ENCODE measurements around the gene MAD1L1. TPM values are rescaled to one million over a fixed set of nuclear protein-coding genes. Genes with fewer than 3 reads are reported as not detected.

MAD1L1 gene
- total RNA-seq, 2 donors from 2014 or later, result 39.5 to 79.4 TPM

GRCh38 chr7:1800902-1801301, 431.8 kb downstream of the MAD1L1 start:
- no peak overlapping the region for H3K27ac Mint-ChIP-seq

DNA sequence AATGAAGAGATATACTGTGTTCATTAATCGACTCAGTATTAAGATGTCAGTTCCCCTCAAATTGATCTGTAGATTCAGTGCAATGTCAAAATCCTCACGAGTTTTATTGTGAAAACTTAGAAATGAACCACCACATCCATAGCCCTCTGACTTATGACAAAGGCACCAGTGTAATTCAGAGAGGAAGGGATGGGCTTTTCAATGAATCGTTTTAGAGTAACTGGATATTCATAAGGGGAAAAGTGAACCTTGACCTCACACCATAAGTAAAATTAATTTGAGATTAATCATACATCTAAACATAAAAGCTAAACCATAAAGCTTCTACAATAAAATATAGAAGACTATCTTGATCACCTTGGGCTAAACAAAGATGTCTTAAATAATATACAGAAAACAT, 434.6 kb downstream of the MAD1L1 start:
- no peak for ATAC-seq
- H3K4me1 Mint-ChIP-seq (ENCODE audit: low read depth in 2 of 2), result no peaks in the 10 kb centered on the region
- H3K9me3 Mint-ChIP-seq, result peaks cover 11% of the 10 kb centered on the region

More at GRCh38 chr7:1800902-1801301, 431.8 kb downstream of the MAD1L1 start:
- ATAC-seq (no peak), DNase-seq (ENCODE audit: low spot score) (no peak)
- Mint-ChIP-seq H3K9me3 (no peaks in the 10 kb centered on the region), H3K27me3 (peaks cover 13 to 18% of the 10 kb centered on the region in 2 donors), H3K36me3 (peaks cover 2% of the 10 kb centered on the region), H3K4me3 (no peak overlapping the region), H3K4me1 (ENCODE audit: low read depth in 2 of 2) (no peaks in the 10 kb centered on the region)

DNA sequence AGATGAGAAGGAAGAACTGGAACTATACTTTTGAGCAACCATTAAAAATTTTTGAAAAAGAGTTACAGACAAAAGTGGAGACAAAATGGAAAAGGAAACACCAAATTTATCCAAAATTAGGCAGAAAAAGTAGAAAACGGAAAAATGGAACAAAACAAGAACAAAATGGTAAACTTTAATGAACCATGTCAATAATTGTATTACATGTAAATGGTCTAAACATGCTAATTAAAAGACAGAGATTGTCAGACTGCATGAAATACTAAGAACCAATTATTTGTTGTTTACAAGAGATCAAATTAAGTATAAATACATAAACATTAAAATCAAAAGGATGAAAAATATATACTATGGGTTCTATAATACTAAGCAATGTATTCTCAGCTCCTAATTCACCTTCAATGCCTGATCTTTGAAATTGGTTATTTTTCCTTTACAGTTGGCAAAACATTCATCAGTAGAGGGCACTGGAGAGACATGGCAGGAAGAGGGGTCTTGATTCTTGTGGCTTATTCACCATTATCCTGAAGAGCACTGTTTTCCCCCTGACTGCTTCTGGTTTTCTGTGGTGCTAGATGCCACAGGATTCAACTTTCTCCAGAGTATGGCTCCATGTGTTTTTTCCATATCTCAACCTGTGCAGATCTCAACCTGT, 437.7 kb downstream of the MAD1L1 start:
- H3K36me3 Mint-ChIP-seq, result peaks cover 24% of the 10 kb centered on the region
- DNase-seq (ENCODE audit: low spot score) (no peak), ATAC-seq (no peak)
- no peaks in the 10 kb centered on the region for H3K4me1 Mint-ChIP-seq (ENCODE audit: low read depth in 2 of 2)
- peaks cover 11% of the 10 kb centered on the region for H3K9me3 Mint-ChIP-seq
- H3K4me3 Mint-ChIP-seq, result no peak overlapping the region
- no peak overlapping the region for H3K27ac Mint-ChIP-seq
- peaks cover 23 to 29% of the 10 kb centered on the region in 2 donors for H3K27me3 Mint-ChIP-seq

More for the DNA sequence above, 434.6 kb downstream of the MAD1L1 start:
- Mint-ChIP-seq H3K4me3 (no peak overlapping the region), H3K27me3 (peaks cover 28 to 36% of the 10 kb centered on the region in 2 donors), H3K36me3 (peaks cover 24% of the 10 kb centered on the region), H3K27ac (no peak overlapping the region)
- no peak for DNase-seq (ENCODE audit: low spot score)

DNA sequence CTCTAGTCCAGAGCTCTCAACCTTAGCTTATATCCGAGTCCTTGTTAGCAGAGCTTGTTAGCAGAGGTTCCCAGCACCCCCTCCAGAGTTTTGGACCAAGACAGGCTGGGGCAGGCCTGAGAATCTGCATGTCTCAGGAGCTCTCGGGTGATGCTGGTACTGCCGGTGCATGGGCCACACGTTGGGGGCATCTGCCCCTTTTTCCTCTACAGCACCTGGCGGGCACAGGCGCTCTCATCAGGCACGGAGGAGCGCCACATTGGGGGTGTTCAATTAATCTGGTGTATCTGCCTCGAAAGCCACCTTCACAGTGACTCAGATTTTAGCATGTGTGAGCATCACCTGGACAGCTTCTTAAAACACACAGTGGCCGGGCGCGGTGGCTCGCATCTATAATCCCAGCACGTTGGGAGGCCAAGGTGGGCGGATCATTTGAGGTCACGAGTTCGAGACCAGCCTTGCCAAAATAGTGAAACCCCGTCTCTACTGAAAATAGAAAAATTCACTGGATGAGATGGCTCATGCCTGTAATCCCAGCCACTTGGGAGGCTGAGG, 445.0 kb downstream of the MAD1L1 start:
- no peaks in the 10 kb centered on the region for H3K4me1 Mint-ChIP-seq (ENCODE audit: low read depth in 2 of 2)
- H3K36me3 Mint-ChIP-seq, result peaks cover 15% of the 10 kb centered on the region
- no peak overlapping the region for H3K27ac Mint-ChIP-seq
- ATAC-seq, result no peak
- no peak overlapping the region for H3K4me3 Mint-ChIP-seq
- H3K27me3 Mint-ChIP-seq, result peaks cover 12 to 31% of the 10 kb centered on the region in 2 donors
- DNase-seq (ENCODE audit: low spot score), result no peak
- H3K9me3 Mint-ChIP-seq, result no peaks in the 10 kb centered on the region

GRCh38 chr7:1787241-1787640, 445.5 kb downstream of the MAD1L1 start:
- DNase-seq (ENCODE audit: low spot score) (no peak), ATAC-seq (no peak)
- no peaks in the 10 kb centered on the region for H3K4me1 Mint-ChIP-seq (ENCODE audit: low read depth in 2 of 2)
- H3K27me3 Mint-ChIP-seq, result peaks cover 11 to 31% of the 10 kb centered on the region in 2 donors
- H3K27ac Mint-ChIP-seq, result no peak overlapping the region
- H3K4me3 Mint-ChIP-seq, result no peak overlapping the region
- H3K36me3 Mint-ChIP-seq, result peaks cover 15% of the 10 kb centered on the region
- H3K9me3 Mint-ChIP-seq, result no peaks in the 10 kb centered on the region

- peaks cover 15% of the 10 kb centered on the region for H3K36me3 Mint-ChIP-seq
- no peak overlapping the region for H3K27ac Mint-ChIP-seq
- H3K4me3 Mint-ChIP-seq, result no peak overlapping the region
- no peaks in the 10 kb centered on the region for H3K4me1 Mint-ChIP-seq (ENCODE audit: low read depth in 2 of 2)
- ATAC-seq, result no peak
- H3K27me3 Mint-ChIP-seq, result peaks cover 11 to 31% of the 10 kb centered on the region in 2 donors
- no peak for DNase-seq (ENCODE audit: low spot score)
- H3K9me3 Mint-ChIP-seq, result no peaks in the 10 kb centered on the region
These were observed 446.9 kb downstream of the MAD1L1 start for GRCh38 chr7:1785839-1786238.

- H3K36me3 Mint-ChIP-seq, result peaks cover 18% of the 10 kb centered on the region
- no peak overlapping the region for H3K4me3 Mint-ChIP-seq
- no peaks in the 10 kb centered on the region for H3K4me1 Mint-ChIP-seq (ENCODE audit: low read depth in 2 of 2)
- peaks cover 18 to 29% of the 10 kb centered on the region in 2 donors for H3K27me3 Mint-ChIP-seq
- H3K27ac Mint-ChIP-seq, result no peak overlapping the region
- DNase-seq (ENCODE audit: low spot score) (no peak), ATAC-seq (peak in 1 of 2 donors; percentile 17)
- H3K9me3 Mint-ChIP-seq, result no peaks in the 10 kb centered on the region
These were observed 451.4 kb downstream of the MAD1L1 start for GRCh38 chr7:1781369-1781768.

GRCh38 chr7:1779445-1779844, 453.3 kb downstream of the MAD1L1 start:
- H3K36me3 Mint-ChIP-seq, result peaks cover 13% of the 10 kb centered on the region
- ATAC-seq (no peak), DNase-seq (ENCODE audit: low spot score) (no peak)
- H3K4me3 Mint-ChIP-seq, result no peak overlapping the region
- peaks cover 17 to 29% of the 10 kb centered on the region in 2 donors for H3K27me3 Mint-ChIP-seq
- no peaks in the 10 kb centered on the region for H3K9me3 Mint-ChIP-seq
- H3K4me1 Mint-ChIP-seq (ENCODE audit: low read depth in 2 of 2), result no peaks in the 10 kb centered on the region
- H3K27ac Mint-ChIP-seq, result no peak overlapping the region

DNA sequence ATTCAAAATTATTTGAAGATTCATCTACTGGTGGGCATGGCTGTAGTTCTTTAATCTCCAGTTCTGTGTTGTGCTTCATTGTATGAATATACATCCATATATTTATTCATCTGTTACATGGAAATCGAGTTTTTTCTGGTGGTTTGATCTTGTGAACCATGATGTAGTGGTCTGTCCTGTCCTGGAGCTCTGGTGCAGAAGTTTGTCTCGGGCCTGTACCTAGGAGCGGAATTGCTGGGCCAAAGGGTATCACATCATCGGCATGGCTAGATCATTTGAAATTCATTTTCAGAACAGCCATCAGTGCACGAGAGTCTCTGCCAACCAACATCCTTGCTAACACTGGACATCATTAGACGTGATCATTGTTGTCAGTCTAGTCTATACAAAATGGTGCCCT, 455.6 kb downstream of the MAD1L1 start:
- peaks cover 19 to 27% of the 10 kb centered on the region in 2 donors for H3K27me3 Mint-ChIP-seq
- DNase-seq (ENCODE audit: low spot score) (no peak), ATAC-seq (no peak)
- no peak overlapping the region for H3K4me3 Mint-ChIP-seq
- H3K9me3 Mint-ChIP-seq, result peaks cover 6% of the 10 kb centered on the region
- H3K4me1 Mint-ChIP-seq (ENCODE audit: low read depth in 2 of 2), result no peaks in the 10 kb centered on the region
- peaks cover 13% of the 10 kb centered on the region for H3K36me3 Mint-ChIP-seq
- no peak overlapping the region for H3K27ac Mint-ChIP-seq

DNA sequence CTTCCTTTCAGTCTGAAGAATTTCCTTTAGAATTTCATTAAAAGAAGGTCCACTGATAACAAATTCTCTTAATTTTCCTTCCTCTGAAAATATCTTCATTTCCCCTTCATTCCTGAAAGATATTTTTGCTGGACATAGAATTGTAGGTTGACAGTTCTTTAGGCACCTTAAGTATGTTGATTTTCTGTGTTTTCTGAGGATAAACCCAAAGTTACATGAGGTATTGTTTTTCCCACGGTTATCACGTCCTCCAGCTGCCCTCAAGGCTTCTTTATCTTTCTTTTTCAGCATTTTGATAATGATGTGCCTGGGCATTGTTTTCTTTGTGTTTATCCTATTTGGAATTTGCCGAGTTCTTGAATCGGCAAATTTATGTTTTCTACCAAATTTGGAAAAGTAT, 457.4 kb downstream of the MAD1L1 start:
- no peaks in the 10 kb centered on the region for H3K4me1 Mint-ChIP-seq (ENCODE audit: low read depth in 2 of 2)
- H3K27me3 Mint-ChIP-seq, result peaks cover 19 to 27% of the 10 kb centered on the region in 2 donors
- no peak overlapping the region for H3K4me3 Mint-ChIP-seq
- ATAC-seq (no peak), DNase-seq (ENCODE audit: low spot score) (no peak)
- no peak overlapping the region for H3K27ac Mint-ChIP-seq
- H3K36me3 Mint-ChIP-seq, result peaks cover 13% of the 10 kb centered on the region
- peaks cover 6% of the 10 kb centered on the region for H3K9me3 Mint-ChIP-seq

DNA sequence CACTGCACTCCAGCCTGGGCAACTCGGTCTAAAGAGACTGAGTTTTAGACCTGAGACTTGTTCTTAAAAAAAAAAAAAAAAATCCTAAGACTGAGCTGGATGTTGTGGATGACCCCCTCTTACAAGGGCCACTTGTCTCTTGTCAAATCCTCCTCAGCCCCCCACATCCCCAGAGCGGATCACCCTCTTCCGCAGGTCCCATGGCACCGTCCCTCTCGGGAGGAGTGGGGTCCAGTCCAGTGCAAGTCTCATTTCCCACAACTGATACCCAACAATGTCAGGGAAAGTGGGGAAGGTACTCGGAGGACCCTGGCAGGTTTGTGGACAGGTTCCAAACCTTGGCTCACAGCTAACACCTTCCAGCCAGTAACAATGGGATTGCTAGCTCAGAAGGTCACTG, 462.4 kb downstream of the MAD1L1 start:
- no peaks in the 10 kb centered on the region for H3K4me1 Mint-ChIP-seq (ENCODE audit: low read depth in 2 of 2)
- peaks cover 6% of the 10 kb centered on the region for H3K9me3 Mint-ChIP-seq
- DNase-seq (ENCODE audit: low spot score), result no peak
- no peak overlapping the region for H3K27ac Mint-ChIP-seq
- no peak for ATAC-seq
- no peaks in the 10 kb centered on the region for H3K36me3 Mint-ChIP-seq
- H3K4me3 Mint-ChIP-seq, result no peak overlapping the region
- peaks cover 8 to 12% of the 10 kb centered on the region in 2 donors for H3K27me3 Mint-ChIP-seq

DNA sequence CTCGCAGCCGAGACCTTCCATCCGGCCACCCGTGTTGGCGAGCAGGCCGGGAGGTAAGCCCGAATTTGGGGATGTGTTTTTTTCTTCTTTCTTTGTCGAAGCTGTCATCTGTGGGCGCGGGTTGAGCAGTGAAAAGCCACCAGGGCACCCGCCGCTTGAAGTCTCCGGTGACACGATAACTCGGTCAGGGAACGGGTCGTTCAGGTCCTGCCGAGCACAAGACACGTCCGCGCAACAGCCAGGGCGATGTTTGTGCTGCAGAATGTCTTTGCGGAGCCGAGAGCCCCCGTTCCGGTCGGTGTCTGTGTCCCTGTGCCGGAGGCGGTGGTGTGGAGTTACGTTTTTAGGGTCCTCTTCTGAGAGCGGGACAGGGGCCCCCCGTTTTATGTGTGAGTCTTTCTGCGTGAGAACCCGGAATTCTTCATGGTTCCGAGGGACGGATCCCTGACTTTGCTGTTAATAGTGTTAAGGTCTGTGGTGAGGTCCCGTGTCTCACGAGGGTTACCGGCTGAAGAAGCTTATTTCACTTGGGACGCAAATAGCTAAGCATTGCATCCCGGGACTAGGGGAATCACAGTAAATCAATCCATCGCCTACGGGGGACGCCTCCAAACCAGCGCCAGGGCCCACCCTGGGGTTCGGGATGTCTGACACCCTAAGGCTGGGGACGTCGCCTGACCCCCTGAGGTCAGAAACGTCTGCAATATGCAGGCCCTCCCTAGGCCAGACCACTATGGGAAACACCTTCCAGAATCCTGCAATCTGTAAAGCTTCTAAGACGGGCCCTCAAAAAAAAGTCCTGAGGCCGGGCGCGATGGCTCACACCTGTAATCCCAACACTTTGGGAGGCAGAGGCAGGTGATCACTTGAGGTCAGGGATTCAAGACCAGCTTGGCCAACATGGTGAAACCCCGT, 463.2 kb downstream of the MAD1L1 start:
- Mint-ChIP-seq H3K27me3 (peaks cover 6 to 10% of the 10 kb centered on the region in 2 donors), H3K36me3 (no peaks in the 10 kb centered on the region), H3K9me3 (peaks cover 6% of the 10 kb centered on the region), H3K4me1 (ENCODE audit: low read depth in 2 of 2) (no peaks in the 10 kb centered on the region), H3K27ac (no peak overlapping the region), H3K4me3 (no peak overlapping the region)
- DNase-seq (ENCODE audit: low spot score), result no peak
- ATAC-seq, result no peak

DNA sequence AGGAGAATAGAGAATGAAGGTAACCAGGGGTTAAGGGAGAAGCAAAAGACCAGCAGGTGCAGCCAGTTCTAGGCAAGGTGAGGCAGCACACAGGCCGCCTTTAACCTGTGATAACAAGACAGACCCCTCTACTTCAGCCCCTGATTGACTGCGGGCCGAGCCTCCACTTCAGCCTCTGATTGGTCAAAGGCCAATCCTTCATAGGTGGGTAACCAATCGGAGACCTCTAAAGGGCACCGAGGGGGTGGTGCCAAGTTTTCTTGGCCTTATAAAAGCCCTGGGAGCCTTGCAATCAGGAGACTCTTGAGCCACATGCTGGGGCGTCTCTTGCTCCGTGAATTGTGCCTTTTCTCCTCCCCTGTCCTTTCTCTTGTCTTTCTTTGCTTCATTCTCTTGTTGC, 463.9 kb downstream of the MAD1L1 start:
- Mint-ChIP-seq H3K36me3 (no peaks in the 10 kb centered on the region), H3K4me1 (ENCODE audit: low read depth in 2 of 2) (no peaks in the 10 kb centered on the region), H3K4me3 (no peak overlapping the region), H3K27ac (no peak overlapping the region), H3K9me3 (peaks cover 6% of the 10 kb centered on the region), H3K27me3 (peaks cover 4 to 6% of the 10 kb centered on the region in 2 donors)
- ATAC-seq (no peak), DNase-seq (ENCODE audit: low spot score) (no peak)

GRCh38 chr7:1767524-1767923, 465.2 kb downstream of the MAD1L1 start:
- ATAC-seq (no peak), DNase-seq (ENCODE audit: low spot score) (no peak)
- H3K4me3 Mint-ChIP-seq, result no peak overlapping the region
- no peaks in the 10 kb centered on the region for H3K9me3 Mint-ChIP-seq
- H3K27me3 Mint-ChIP-seq, result peaks cover 0 to 6% of the 10 kb centered on the region in 2 donors
- no peaks in the 10 kb centered on the region for H3K4me1 Mint-ChIP-seq (ENCODE audit: low read depth in 2 of 2)
- H3K27ac Mint-ChIP-seq, result no peak overlapping the region
- H3K36me3 Mint-ChIP-seq, result no peaks in the 10 kb centered on the region
